ENCODE results near the gene GBF1.

The GBF1 gene

GRCh38 chr10:102266670-102267069, 21.3 kb downstream of the GBF1 start:
- H3K4me3 ChIP-seq (ENCODE audit: low read depth in 1 of 2, low read length in 2 of 2): no peak overlapping the region
- H3K27me3 ChIP-seq (ENCODE audit: control insufficient read depth in 1 of 2, insufficient read depth in 2 of 2, low read length in 2 of 2): no peaks in the 10 kb centered on the region
- H3K27ac ChIP-seq (ENCODE audit: low read depth, low read length): no peak overlapping the region
- H3K9me3 ChIP-seq (ENCODE audit: control insufficient read depth in 1 of 2, low read length in 2 of 2): no peaks in the 10 kb centered on the region
- no peak overlapping the region for H3K9ac ChIP-seq (ENCODE audit: low read depth in 1 of 2, low read length in 2 of 2)
- H3K4me1 ChIP-seq (ENCODE audit: control insufficient read depth in 1 of 2, insufficient read depth in 2 of 2, low read length in 2 of 2): peaks cover 9 to 17% of the 10 kb centered on the region in 2 donors
- H3K36me3 ChIP-seq (ENCODE audit: control insufficient read depth in 1 of 2, insufficient read depth in 2 of 2, low read length in 2 of 2): peaks cover 5 to 30% of the 10 kb centered on the region in 2 donors

GRCh38 chr10:102267748-102268147, 22.4 kb downstream of the GBF1 start:
- peaks cover 5 to 20% of the 10 kb centered on the region in 2 donors for H3K36me3 ChIP-seq (ENCODE audit: control insufficient read depth in 1 of 2, insufficient read depth in 2 of 2, low read length in 2 of 2)
- no peaks in the 10 kb centered on the region for H3K27me3 ChIP-seq (ENCODE audit: control insufficient read depth in 1 of 2, insufficient read depth in 2 of 2, low read length in 2 of 2)
- H3K4me3 ChIP-seq (ENCODE audit: low read depth in 1 of 2, low read length in 2 of 2): no peak overlapping the region
- H3K9ac ChIP-seq (ENCODE audit: low read depth in 1 of 2, low read length in 2 of 2): no peak overlapping the region
- peaks cover 9 to 15% of the 10 kb centered on the region in 2 donors for H3K4me1 ChIP-seq (ENCODE audit: control insufficient read depth in 1 of 2, insufficient read depth in 2 of 2, low read length in 2 of 2)
- H3K9me3 ChIP-seq (ENCODE audit: control insufficient read depth in 1 of 2, low read length in 2 of 2): no peaks in the 10 kb centered on the region
- no peak overlapping the region for H3K27ac ChIP-seq (ENCODE audit: low read depth, low read length)

- no peak overlapping the region for H3K4me3 ChIP-seq (ENCODE audit: low read depth in 1 of 2, low read length in 2 of 2)
- H3K4me1 ChIP-seq (ENCODE audit: control insufficient read depth in 1 of 2, insufficient read depth in 2 of 2, low read length in 2 of 2): peaks cover 9 to 13% of the 10 kb centered on the region in 2 donors
- H3K9ac ChIP-seq (ENCODE audit: low read depth in 1 of 2, low read length in 2 of 2): no peak overlapping the region
- H3K27ac ChIP-seq (ENCODE audit: low read depth, low read length): no peak overlapping the region
- peaks cover 5 to 15% of the 10 kb centered on the region in 2 donors for H3K36me3 ChIP-seq (ENCODE audit: control insufficient read depth in 1 of 2, insufficient read depth in 2 of 2, low read length in 2 of 2)
- H3K9me3 ChIP-seq (ENCODE audit: control insufficient read depth in 1 of 2, low read length in 2 of 2): no peaks in the 10 kb centered on the region
- H3K27me3 ChIP-seq (ENCODE audit: control insufficient read depth in 1 of 2, insufficient read depth in 2 of 2, low read length in 2 of 2): no peaks in the 10 kb centered on the region
These were observed 23.1 kb downstream of the GBF1 start for GRCh38 chr10:102268375-102268888.

GRCh38 chr10:102269017-102269416, 23.7 kb downstream of the GBF1 start:
- Histone ChIP-seq H3K27me3 (ENCODE audit: control insufficient read depth in 1 of 2, insufficient read depth in 2 of 2, low read length in 2 of 2) (no peaks in the 10 kb centered on the region), H3K9me3 (ENCODE audit: control insufficient read depth in 1 of 2, low read length in 2 of 2) (no peaks in the 10 kb centered on the region), H3K9ac (ENCODE audit: low read depth in 1 of 2, low read length in 2 of 2) (no peak overlapping the region), H3K27ac (ENCODE audit: low read depth, low read length) (no peak overlapping the region), H3K4me1 (ENCODE audit: control insufficient read depth in 1 of 2, insufficient read depth in 2 of 2, low read length in 2 of 2) (peaks cover 9 to 16% of the 10 kb centered on the region in 2 donors), H3K4me3 (ENCODE audit: low read depth in 1 of 2, low read length in 2 of 2) (no peak overlapping the region), H3K36me3 (ENCODE audit: control insufficient read depth in 1 of 2, insufficient read depth in 2 of 2, low read length in 2 of 2) (peaks cover 5 to 12% of the 10 kb centered on the region in 2 donors)

DNA sequence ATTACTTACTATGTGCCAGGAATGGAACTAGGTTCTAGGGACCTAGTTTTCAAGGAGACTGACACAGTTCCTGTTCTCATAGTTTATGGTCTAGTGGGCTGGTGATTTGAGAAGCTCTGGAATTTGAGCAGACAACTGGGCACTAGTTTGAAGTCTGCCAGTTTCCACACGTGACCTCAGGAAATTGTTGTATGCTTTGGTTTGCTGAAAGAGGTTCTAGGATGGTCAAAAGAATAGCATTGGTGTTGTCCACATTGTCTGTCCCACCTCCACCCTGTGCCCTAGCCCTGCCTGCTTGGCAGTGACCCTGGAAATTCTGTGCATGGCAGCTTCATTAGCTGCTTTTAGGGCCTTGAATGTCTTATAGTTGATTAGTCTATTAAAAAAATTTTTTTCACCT, 28.7 kb downstream of the GBF1 start:
- Histone ChIP-seq H3K27me3 (ENCODE audit: control insufficient read depth in 1 of 2, insufficient read depth in 2 of 2, low read length in 2 of 2) (no peaks in the 10 kb centered on the region), H3K4me3 (ENCODE audit: low read depth in 1 of 2, low read length in 2 of 2) (no peak overlapping the region), H3K36me3 (ENCODE audit: control insufficient read depth in 1 of 2, insufficient read depth in 2 of 2, low read length in 2 of 2) (peaks cover 0 to 2% of the 10 kb centered on the region in 2 donors), H3K9ac (ENCODE audit: low read depth in 1 of 2, low read length in 2 of 2) (no peak overlapping the region), H3K9me3 (ENCODE audit: control insufficient read depth in 1 of 2, low read length in 2 of 2) (no peaks in the 10 kb centered on the region), H3K4me1 (ENCODE audit: control insufficient read depth in 1 of 2, insufficient read depth in 2 of 2, low read length in 2 of 2) (peaks cover 3 to 16% of the 10 kb centered on the region in 2 donors), H3K27ac (ENCODE audit: low read depth, low read length) (no peak overlapping the region)

DNA sequence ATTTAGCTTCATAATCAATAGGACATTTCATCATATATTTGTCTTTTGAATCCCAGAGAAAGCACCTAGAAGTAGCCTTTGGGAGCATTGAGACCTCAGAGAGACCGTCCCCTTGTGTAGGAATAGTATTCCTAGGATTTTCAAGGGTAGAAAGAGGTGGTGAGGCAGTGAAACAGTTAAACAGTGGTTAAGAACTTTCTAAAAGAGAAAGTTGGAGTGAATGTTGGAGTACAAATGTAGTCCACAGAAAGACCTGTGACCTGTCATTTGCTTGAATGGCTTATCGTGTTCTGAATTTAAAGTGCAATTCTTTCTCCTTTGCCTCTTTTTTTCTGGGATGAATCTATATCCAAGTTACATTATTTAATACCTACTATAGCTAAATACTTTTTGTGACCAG, 30.0 kb downstream of the GBF1 start:
- Histone ChIP-seq H3K4me1 (ENCODE audit: control insufficient read depth in 1 of 2, insufficient read depth in 2 of 2, low read length in 2 of 2) (peaks cover 10 to 24% of the 10 kb centered on the region in 2 donors), H3K4me3 (ENCODE audit: low read depth in 1 of 2, low read length in 2 of 2) (no peak overlapping the region), H3K27me3 (ENCODE audit: control insufficient read depth in 1 of 2, insufficient read depth in 2 of 2, low read length in 2 of 2) (no peaks in the 10 kb centered on the region), H3K36me3 (ENCODE audit: control insufficient read depth in 1 of 2, insufficient read depth in 2 of 2, low read length in 2 of 2) (no peaks in the 10 kb centered on the region), H3K9ac (ENCODE audit: low read depth in 1 of 2, low read length in 2 of 2) (no peak overlapping the region), H3K9me3 (ENCODE audit: control insufficient read depth in 1 of 2, low read length in 2 of 2) (no peaks in the 10 kb centered on the region), H3K27ac (ENCODE audit: low read depth, low read length) (no peak overlapping the region)

- Histone ChIP-seq H3K9ac (ENCODE audit: low read depth in 1 of 2, low read length in 2 of 2) (no peak overlapping the region), H3K27ac (ENCODE audit: low read depth, low read length) (no peak overlapping the region)
These were observed 33.8 kb downstream of the GBF1 start for GRCh38 chr10:102279104-102279503.

GRCh38 chr10:102280397-102281101, 35.2 kb downstream of the GBF1 start:
- H3K4me3 ChIP-seq (ENCODE audit: low read depth in 1 of 2, low read length in 2 of 2): no peak overlapping the region
- H3K9me3 ChIP-seq (ENCODE audit: control insufficient read depth in 1 of 2, low read length in 2 of 2): no peaks in the 10 kb centered on the region
- peaks cover 20 to 32% of the 10 kb centered on the region in 2 donors for H3K4me1 ChIP-seq (ENCODE audit: control insufficient read depth in 1 of 2, insufficient read depth in 2 of 2, low read length in 2 of 2)
- H3K27me3 ChIP-seq (ENCODE audit: control insufficient read depth in 1 of 2, insufficient read depth in 2 of 2, low read length in 2 of 2): no peaks in the 10 kb centered on the region
- no peak overlapping the region for H3K27ac ChIP-seq (ENCODE audit: low read depth, low read length)
- peaks cover 3 to 5% of the 10 kb centered on the region in 2 donors for H3K36me3 ChIP-seq (ENCODE audit: control insufficient read depth in 1 of 2, insufficient read depth in 2 of 2, low read length in 2 of 2)
- no peak overlapping the region for H3K9ac ChIP-seq (ENCODE audit: low read depth in 1 of 2, low read length in 2 of 2)

More at GRCh38 chr10:102279104-102279503, 33.8 kb downstream of the GBF1 start:
- Histone ChIP-seq H3K9me3 (ENCODE audit: control insufficient read depth in 1 of 2, low read length in 2 of 2) (no peaks in the 10 kb centered on the region), H3K4me3 (ENCODE audit: low read depth in 1 of 2, low read length in 2 of 2) (no peak overlapping the region), H3K4me1 (ENCODE audit: control insufficient read depth in 1 of 2, insufficient read depth in 2 of 2, low read length in 2 of 2) (peaks cover 20 to 39% of the 10 kb centered on the region in 2 donors), H3K27me3 (ENCODE audit: control insufficient read depth in 1 of 2, insufficient read depth in 2 of 2, low read length in 2 of 2) (no peaks in the 10 kb centered on the region), H3K36me3 (ENCODE audit: control insufficient read depth in 1 of 2, insufficient read depth in 2 of 2, low read length in 2 of 2) (no peaks in the 10 kb centered on the region)

DNA sequence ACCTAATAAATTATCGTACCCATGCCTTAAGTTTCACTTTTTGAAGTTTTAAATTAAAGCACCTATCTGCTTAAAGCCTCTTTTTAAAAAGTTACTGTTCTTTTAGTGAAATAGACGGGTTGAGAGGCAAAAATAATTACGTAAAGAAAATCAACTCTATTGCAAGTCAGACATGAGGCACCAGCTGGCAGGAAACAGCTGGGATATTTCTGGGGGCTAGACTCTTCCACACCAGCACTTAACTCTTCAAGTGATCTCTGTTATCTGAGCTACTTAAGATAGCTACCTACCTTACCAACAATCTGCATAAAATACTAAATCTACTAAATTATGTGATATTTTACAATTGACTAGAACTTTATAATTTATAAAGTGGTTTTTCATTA, 35.8 kb downstream of the GBF1 start:
- Histone ChIP-seq H3K27ac (ENCODE audit: low read depth, low read length) (no peak overlapping the region), H3K27me3 (ENCODE audit: control insufficient read depth in 1 of 2, insufficient read depth in 2 of 2, low read length in 2 of 2) (no peaks in the 10 kb centered on the region), H3K4me1 (ENCODE audit: control insufficient read depth in 1 of 2, insufficient read depth in 2 of 2, low read length in 2 of 2) (peaks cover 20 to 30% of the 10 kb centered on the region in 2 donors), H3K9ac (ENCODE audit: low read depth in 1 of 2, low read length in 2 of 2) (no peak overlapping the region), H3K9me3 (ENCODE audit: control insufficient read depth in 1 of 2, low read length in 2 of 2) (no peaks in the 10 kb centered on the region), H3K36me3 (ENCODE audit: control insufficient read depth in 1 of 2, insufficient read depth in 2 of 2, low read length in 2 of 2) (peaks cover 3 to 5% of the 10 kb centered on the region in 2 donors), H3K4me3 (ENCODE audit: low read depth in 1 of 2, low read length in 2 of 2) (no peak overlapping the region)

- H3K36me3 ChIP-seq (ENCODE audit: control insufficient read depth in 1 of 2, insufficient read depth in 2 of 2, low read length in 2 of 2): peaks cover 5 to 6% of the 10 kb centered on the region in 2 donors
- H3K9ac ChIP-seq (ENCODE audit: low read depth in 1 of 2, low read length in 2 of 2): no peak overlapping the region
- no peak overlapping the region for H3K27ac ChIP-seq (ENCODE audit: low read depth, low read length)
- H3K9me3 ChIP-seq (ENCODE audit: control insufficient read depth in 1 of 2, low read length in 2 of 2): no peaks in the 10 kb centered on the region
- peaks cover 20 to 30% of the 10 kb centered on the region in 2 donors for H3K4me1 ChIP-seq (ENCODE audit: control insufficient read depth in 1 of 2, insufficient read depth in 2 of 2, low read length in 2 of 2)
- H3K4me3 ChIP-seq (ENCODE audit: low read depth in 1 of 2, low read length in 2 of 2): no peak overlapping the region
- no peaks in the 10 kb centered on the region for H3K27me3 ChIP-seq (ENCODE audit: control insufficient read depth in 1 of 2, insufficient read depth in 2 of 2, low read length in 2 of 2)
These were observed 38.2 kb downstream of the GBF1 start for GRCh38 chr10:102283488-102283887.

Measured in duodenal mucosa (tissue), 2 donors.